GM19452 (cell line): Measurements from ENCODE around the gene CFD.
"Not testable (repeated sequence)": the region's sequence is repeated elsewhere in the genome, so short reads cannot be mapped to it uniquely, and the experiment has no call there.

Experiments used
- ATAC-seq: cut with Tn5 transposase; IDR thresholded peaks from one replicate; pipeline ENCODE4 v1.9.1; 2021; ENCODE audit not compliant: unreplicated experiment

The CFD gene

GRCh38 chr19:852136-853013, 7.1 kb upstream of the CFD start, which contains the start of gene ELANE:
ELANE (plus strand) TSS chr19:852303; CDS start chr19:852329, 26 bp downstream.
- no peak for ATAC-seq

- ATAC-seq, result no peak
These were observed 6.4 kb upstream of the CFD start for GRCh38 chr19:853014-853585.

- ATAC-seq, result not testable (repeated sequence)
These were observed 5.7 kb upstream of the CFD start for GRCh38 chr19:853614-854220.

- ATAC-seq, result no peak
These were observed 4.9 kb upstream of the CFD start for GRCh38 chr19:854549-854948.

- no peak for ATAC-seq
These were observed 4.3 kb upstream of the CFD start for GRCh38 chr19:855142-855541.

GRCh38 chr19:855566-856120, 3.8 kb upstream of the CFD start:
- ATAC-seq, result no peak

- ATAC-seq, result no peak
These were observed 1.2 kb upstream of the CFD start for GRCh38 chr19:858284-858683.

- ATAC-seq, result no peak
These were observed 1.8 kb downstream of the CFD start for GRCh38 chr19:861141-861755.

GRCh38 chr19:861756-862580, 2.5 kb downstream of the CFD start:
- ATAC-seq, result no peak

- no peak for ATAC-seq
These were observed 3.3 kb downstream of the CFD start for GRCh38 chr19:862581-863314.

GRCh38 chr19:863315-863620, 3.8 kb downstream of the CFD start:
- no peak for ATAC-seq

- no peak for ATAC-seq
These were observed 7.4 kb downstream of the CFD start for GRCh38 chr19:866769-867300.

GRCh38 chr19:867301-867793, 7.9 kb downstream of the CFD start:
- ATAC-seq, result no peak

- ATAC-seq, result no peak
These were observed 8.5 kb downstream of the CFD start for GRCh38 chr19:867855-868457.

- ATAC-seq, result no peak
These were observed 9.2 kb downstream of the CFD start for GRCh38 chr19:868458-869244.

GRCh38 chr19:869245-870177, 10.0 kb downstream of the CFD start:
- ATAC-seq, result no peak

GRCh38 chr19:870314-870713, 10.8 kb downstream of the CFD start:
- ATAC-seq, result no peak
